ENCODE measurements around the gene SLC5A5. TPM values are rescaled to one million over a fixed set of nuclear protein-coding genes. Genes with fewer than 3 reads are reported as not detected.

SLC5A5 gene
- polyA plus RNA-seq, 4 donors = 0.04 to 0.06 (median 0.05) TPM; not detected in 1

GRCh38 chr19:17846146-17846545 lies 25.6 kb upstream of the SLC5A5 start:
- DNase-seq (ENCODE audit: low read depth in 4 of 4, low spot score in 3 of 4) = no peak

- DNase-seq (ENCODE audit: low read depth in 4 of 4, low spot score in 3 of 4) = peak in 2 of 4 donors; percentile 60 to 70
Measured at GRCh38 chr19:17847538-17848366, 24.0 kb upstream of the SLC5A5 start, which contains the start of gene JAK3. TSS of gene JAK3 (minus strand) at chr19:17847982. CDS start at chr19:17844417, 3,565 bp downstream.

DNA sequence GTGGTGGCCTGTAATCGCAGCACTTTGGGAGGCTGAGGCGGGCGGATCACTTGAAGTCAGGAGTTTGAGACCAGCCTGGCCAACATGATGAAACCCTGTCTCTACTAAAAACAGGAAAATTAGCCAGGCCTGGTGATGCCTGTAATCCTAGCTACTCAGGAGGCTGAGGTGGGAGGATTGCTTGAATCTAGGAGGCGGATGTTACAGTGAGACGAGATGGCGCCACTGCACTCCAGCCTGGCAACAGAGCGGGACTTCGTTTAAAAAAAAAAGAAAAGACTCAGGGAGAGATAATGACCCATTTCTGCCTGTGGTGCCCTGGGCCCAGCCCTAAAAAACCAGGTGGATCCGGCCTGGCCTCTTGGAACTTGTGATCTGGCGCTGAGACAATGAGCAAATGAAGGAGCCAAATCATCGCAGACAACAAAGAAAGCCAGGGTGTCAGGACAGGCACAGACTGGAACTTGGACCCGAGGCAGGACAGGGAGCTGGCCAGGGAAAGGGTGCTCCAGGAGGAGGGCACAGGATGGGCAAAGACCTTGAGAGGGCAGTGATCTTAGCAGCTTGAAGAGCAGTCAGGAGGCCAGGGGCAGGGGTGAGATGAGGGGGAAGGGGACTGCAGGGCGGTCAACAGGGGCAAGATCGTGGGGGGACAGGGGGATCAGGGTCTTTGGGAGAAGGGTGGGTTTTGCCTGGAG lies 23.0 kb upstream of the SLC5A5 start:
- DNase-seq (ENCODE audit: low read depth in 4 of 4, low spot score in 3 of 4) = no peak

- no peak for DNase-seq (ENCODE audit: low read depth in 4 of 4, low spot score in 3 of 4)
Measured at GRCh38 chr19:17854061-17854460, 17.7 kb upstream of the SLC5A5 start.

DNA sequence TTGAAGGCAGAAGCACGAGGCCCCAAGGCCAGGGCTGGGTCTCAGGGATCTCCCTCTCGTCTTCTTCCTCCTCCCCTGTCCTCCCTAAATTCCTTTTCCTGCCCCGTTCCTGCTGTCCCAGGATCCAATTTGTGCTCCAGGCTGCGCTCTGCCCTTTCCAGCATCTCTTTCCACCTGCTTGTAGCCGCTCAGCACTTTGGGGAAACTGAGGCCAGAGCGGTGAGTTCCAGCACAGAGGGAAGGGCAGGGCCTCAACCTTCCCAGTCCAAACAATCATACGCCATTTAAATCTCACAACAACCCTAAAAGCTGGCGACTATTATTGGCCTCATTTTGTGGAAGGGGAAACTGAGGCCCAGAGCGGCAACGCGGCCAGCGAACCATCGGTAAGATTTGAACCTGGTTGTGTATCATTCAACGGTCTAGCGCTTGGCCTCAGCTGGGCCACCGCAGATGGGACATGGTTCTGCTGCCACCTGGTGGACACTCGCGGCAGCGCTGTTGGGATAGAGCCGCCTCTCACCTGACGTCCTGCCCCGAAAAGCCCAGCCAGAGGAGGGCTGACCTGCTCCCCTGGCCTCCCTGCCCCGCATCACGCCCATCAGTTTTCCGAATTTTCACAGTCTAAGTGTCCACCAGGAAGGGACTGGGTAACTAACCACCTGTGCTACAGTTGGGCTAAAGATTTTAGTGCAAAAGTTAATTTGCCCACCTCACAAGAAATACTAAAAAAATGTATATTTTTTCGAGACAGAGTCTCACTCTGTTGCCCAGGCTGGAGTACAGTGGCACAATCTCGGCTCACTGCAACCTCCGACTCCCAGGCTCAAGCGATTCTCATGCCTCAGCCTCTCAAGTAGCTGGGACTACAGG lies 16.2 kb upstream of the SLC5A5 start:
- peak in 3 of 4 donors; percentile 50 to 61 (median 60) for DNase-seq (ENCODE audit: low read depth in 4 of 4, low spot score in 3 of 4)

GRCh38 chr19:17859533-17860330 lies 12.0 kb upstream of the SLC5A5 start, which contains the start of gene RPL18A:
TSS of gene RPL18A (plus strand) at chr19:17859910. CDS start at chr19:17859957, 47 bp downstream.
- DNase-seq (ENCODE audit: low read depth in 4 of 4, low spot score in 3 of 4) = peak; percentile 93 to 99 (median 98)

- DNase-seq (ENCODE audit: low read depth in 4 of 4, low spot score in 3 of 4) = no peak
Measured at GRCh38 chr19:17860331-17860992, 11.3 kb upstream of the SLC5A5 start.

DNA sequence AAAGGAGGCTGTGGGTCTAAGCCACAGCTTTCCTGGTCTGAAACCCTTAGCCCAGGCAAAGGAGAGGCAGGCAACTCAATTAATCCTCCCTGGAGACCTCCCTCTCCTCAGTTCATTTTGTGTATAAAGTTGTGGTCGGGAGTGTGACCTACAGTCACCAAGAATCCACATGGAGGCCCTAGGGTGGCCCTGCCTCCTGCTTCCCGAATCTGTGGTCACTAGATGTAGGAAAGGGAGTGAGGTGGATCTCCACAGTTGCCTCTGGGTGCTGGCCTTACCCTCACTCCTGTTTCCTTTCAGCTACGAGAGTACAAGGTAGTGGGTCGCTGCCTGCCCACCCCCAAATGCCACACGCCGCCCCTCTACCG lies 10.8 kb upstream of the SLC5A5 start:
- no peak for DNase-seq (ENCODE audit: low read depth in 4 of 4, low spot score in 3 of 4)

DNA sequence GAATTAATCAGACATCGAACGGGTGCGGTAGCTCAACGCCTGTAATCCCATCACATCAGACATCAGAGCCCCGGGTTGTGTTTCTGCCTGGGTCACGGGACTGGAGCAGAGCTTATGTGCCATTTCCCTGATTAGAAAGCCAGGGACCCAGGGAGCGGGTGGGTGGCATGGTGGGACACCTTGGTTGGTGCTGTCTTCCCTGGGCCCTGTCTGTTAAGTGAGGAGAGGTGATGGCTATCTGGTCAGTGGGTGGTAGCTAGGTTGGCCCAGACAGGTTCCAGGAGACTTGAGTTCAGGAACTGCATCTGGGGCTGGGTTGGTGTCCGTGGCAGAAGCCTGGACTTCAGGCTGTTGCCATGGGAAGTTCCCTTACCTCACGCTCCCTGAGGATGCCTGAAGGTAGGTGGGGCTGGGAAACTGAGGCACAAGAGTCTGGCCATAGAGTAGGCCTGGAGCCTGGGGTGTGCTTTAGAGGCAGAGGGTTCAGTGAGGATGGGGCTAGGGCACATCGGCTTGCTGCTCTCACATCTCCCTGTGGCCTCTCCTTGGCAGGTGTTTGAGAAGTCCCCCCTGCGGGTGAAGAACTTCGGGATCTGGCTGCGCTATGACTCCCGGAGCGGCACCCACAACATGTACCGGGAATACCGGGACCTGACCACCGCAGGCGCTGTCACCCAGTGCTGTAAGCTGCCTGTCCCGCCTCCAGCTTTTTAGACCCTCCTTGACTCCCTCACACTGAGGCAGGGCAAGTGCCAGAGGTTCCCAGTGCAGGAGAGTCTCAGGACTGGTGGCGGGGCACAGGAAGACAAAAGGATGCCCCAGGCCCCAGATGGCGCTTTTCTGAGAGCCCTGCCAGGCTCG lies 10.0 kb upstream of the SLC5A5 start:
- DNase-seq (ENCODE audit: low read depth in 4 of 4, low spot score in 3 of 4) = no peak

- DNase-seq (ENCODE audit: low read depth in 4 of 4, low spot score in 3 of 4) = no peak
Measured at GRCh38 chr19:17862711-17863519, 8.8 kb upstream of the SLC5A5 start.

DNA sequence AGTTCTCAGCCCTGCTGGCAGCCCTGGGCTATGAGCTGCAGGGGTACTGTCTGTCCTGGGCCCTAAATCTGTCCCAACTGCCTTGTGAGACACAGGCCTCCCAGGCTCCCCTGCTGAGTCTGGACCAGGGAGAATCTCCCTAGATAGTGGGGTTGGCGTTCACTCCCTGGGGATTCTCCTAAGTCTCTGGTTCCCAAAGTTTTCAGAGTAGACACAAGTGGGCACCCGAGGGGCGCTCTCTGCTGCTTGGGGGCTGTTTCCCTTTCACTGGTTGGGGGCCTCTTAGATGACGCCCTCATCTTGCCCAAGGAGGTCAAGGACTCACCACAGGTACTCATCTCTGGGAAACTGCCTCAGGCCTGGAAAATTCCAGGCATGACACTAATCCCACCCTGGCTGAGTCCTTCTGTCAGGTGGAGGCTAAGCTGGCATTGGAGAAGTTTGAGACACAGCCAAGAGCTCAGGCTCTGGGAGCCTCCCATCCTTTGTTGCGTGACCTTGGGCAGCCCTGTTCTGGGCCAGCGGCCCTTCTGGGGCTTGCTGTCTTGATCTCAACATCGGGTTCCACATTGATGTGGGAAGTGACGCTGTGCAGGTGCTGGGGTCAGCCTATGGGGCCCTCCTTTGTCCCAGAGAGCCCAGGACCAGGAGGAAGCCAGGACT lies 8.1 kb upstream of the SLC5A5 start:
- no peak for DNase-seq (ENCODE audit: low read depth in 4 of 4, low spot score in 3 of 4)

DNA sequence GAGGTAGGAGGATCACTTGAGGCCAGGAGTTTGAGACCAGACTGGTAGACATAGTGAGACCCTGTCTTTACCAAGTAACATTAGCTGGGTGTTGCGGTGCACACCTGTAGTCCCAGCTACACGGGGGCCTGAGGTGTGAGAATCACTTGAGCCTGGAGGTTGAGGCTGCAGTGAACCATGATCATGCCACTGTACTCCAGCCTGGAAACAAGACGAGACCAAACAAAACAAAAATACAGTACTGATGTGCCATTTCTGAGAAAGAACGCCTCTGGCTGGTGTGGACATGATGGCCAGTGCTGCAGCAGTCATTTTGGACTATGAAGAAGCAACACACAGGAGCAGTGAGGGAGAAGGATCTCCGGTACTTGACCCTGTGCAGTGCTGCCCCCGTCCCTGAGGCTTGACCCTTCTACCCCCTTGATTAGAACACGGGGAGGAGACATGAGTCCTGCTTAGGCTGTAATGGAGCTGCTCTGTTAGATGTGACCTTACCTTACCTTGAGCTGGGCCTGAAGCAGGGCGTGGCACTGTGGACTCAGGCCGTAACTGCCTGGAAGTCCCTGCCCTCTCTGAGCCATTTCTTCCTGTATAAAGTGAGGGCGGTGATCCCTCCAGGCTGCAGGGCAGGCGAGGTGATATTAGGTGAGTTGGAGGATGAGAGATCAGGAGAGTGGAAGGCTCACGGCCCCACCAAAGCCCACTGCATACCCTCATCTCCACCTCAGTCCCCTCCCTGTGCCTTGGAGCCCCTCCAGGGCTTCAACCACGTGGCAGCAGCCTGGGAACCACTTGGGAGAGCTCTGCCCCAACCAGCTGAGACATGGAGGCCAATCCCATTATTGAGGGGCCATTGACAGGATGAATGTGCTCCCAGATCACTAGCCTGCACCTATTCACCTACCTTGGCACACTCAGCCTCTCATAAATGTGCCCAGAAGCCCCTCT lies 6.1 kb upstream of the SLC5A5 start:
- DNase-seq (ENCODE audit: low read depth in 4 of 4, low spot score in 3 of 4) = no peak

DNA sequence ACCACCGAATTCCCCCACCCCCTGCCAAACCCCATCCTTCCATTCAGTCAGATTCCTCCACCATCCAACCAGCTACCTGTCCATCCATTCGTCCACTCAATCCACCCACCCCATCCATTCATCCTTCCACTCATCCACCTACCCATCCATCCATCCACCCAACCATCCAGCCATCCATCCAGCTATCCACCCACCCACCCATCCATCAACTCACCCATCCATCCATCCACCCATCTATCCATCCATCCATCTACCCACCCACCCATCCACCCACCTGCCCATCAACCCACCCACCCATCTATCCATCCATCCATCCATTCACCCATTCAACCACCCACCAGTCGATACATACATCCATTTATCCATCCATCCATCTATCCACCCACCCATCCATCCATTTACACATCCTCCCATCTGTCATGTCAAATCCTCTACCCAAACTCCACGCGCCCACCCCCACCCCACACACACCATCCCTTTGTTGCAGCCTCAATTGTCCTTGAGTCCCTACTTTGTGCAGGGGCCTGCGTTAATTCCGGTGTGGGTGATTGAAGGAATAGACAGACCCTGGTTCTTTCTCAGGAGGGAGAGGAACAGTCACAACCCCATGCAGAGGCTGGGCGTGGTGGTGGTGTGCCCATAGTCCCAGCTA lies 5.3 kb upstream of the SLC5A5 start:
- no peak for DNase-seq (ENCODE audit: low read depth in 4 of 4, low spot score in 3 of 4)

GRCh38 chr19:17866964-17867486 lies 4.7 kb upstream of the SLC5A5 start:
- DNase-seq (ENCODE audit: low read depth in 4 of 4, low spot score in 3 of 4) = no peak

DNA sequence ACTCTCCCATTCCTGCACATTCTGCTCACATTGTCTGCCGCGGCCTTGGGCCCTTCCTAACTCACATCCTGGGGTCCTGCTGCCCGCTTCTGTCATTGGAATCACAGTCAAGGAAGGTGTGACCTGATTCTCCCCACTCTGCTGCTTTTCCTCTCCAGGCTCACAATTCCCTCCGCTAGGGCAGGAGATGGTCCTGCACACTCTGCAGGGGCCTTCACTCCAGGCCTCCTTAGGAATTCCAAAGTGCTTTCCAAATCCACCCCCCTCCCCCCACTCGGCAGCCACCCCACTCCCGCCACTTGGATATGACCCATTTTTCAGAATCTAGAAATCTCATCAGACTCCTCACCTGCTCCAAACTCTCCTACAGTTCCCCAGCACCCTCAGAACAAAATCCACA lies 3.1 kb upstream of the SLC5A5 start:
- no peak for DNase-seq (ENCODE audit: low read depth in 4 of 4, low spot score in 3 of 4)

All from right renal pelvis (tissue), 4 donors.